Activated naive CD8-positive, alpha-beta T cell treated with anti-CD3 and anti-CD28 coated beads, Interleukin-2, amount 50 U/mL, for 24 hours (primary cell): ENCODE results near the gene PPP1R9A.

Experiments
- ATAC-seq: fragments of 150-1000 bp; cut with Tn5 transposase; one replicate; pipeline ENCODE4 v1.10.0; 2021
- DNase-seq: peaks from one replicate; pipeline ENCODE4 v3.0.0; 2021
- H3K27ac Mint-ChIP-seq: one replicate; pipeline ENCODE4 v1.8.0; 2021; ENCODE audit warnings: mild to moderate bottlenecking, mixed read lengths
- H3K27me3 Mint-ChIP-seq: one replicate; pipeline ENCODE4 v1.8.0; 2021; ENCODE audit warnings: mixed read lengths
- H3K36me3 Mint-ChIP-seq: one replicate; pipeline ENCODE4 v1.8.0; 2021; ENCODE audit warnings: low read depth, mixed read lengths
- H3K4me1 Mint-ChIP-seq: one replicate; pipeline ENCODE4 v1.8.0; 2021; ENCODE audit warnings: mixed read lengths
- H3K4me3 Mint-ChIP-seq: one replicate; pipeline ENCODE4 v1.8.0; 2021; ENCODE audit warnings: mild to moderate bottlenecking, moderate library complexity, mixed read lengths
- H3K9me3 Mint-ChIP-seq: one replicate; pipeline ENCODE4 v1.8.0; 2021; ENCODE audit warnings: mixed read lengths

PPP1R9A gene

DNA sequence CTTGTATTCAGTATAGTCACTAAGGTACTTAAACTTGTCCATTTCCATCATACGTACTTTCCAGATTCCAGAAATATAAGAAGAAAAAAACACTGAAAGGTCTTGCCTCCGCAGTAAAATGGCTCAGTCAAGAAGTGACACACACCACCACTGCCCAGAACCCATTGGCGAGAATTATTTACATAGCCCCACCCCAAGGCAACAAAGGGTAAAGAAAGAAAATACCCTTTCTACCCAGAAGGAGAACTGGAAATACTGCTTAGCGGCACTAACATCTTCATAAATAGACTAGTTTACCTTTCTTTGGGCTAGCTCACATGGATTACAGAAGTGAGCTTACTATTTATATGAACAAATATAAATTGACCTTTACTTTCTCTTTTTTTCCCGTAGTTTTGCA, 194.0 kb downstream of the PPP1R9A start:
- no peak overlapping the region for H3K27ac Mint-ChIP-seq
- no peaks in the 10 kb centered on the region for H3K36me3 Mint-ChIP-seq
- no peak overlapping the region for H3K4me3 Mint-ChIP-seq
- H3K27me3 Mint-ChIP-seq, result no peaks in the 10 kb centered on the region
- no peak for ATAC-seq
- DNase-seq, result no peak
- no peaks in the 10 kb centered on the region for H3K9me3 Mint-ChIP-seq
- H3K4me1 Mint-ChIP-seq, result no peaks in the 10 kb centered on the region

- H3K27me3 Mint-ChIP-seq, result no peaks in the 10 kb centered on the region
- no peak for ATAC-seq
Observed at GRCh38 chr7:95102662-95103061, 195.3 kb downstream of the PPP1R9A start.

GRCh38 chr7:95104739-95105138, 197.3 kb downstream of the PPP1R9A start:
- Mint-ChIP-seq H3K27me3 (no peaks in the 10 kb centered on the region), H3K27ac (no peak overlapping the region), H3K9me3 (no peaks in the 10 kb centered on the region), H3K4me1 (no peaks in the 10 kb centered on the region), H3K4me3 (no peak overlapping the region), H3K36me3 (no peaks in the 10 kb centered on the region)
- ATAC-seq (no peak), DNase-seq (no peak)

More at GRCh38 chr7:95102662-95103061, 195.3 kb downstream of the PPP1R9A start:
- no peak for DNase-seq
- Mint-ChIP-seq H3K36me3 (no peaks in the 10 kb centered on the region), H3K4me3 (no peak overlapping the region), H3K4me1 (no peaks in the 10 kb centered on the region), H3K27ac (no peak overlapping the region), H3K9me3 (no peaks in the 10 kb centered on the region)

DNA sequence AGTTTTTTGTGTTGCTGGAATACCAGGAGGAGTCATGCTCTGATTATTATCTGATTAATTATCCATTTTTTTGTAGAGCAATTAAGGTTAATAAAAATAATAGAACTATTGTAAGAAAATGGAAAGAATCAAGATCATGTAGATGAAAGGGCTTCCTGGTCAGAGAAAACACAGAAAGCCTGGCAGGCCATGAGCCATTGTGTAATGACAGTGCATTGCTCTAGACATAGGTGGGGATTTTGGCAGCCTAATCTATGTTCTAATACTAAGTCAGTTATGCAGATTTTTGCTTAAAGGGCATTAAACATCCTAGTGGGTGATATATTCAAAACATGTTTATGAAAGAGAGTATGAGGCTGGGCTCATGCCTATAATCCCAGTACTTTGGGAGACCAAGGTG, 198.2 kb downstream of the PPP1R9A start:
- no peak overlapping the region for H3K27ac Mint-ChIP-seq
- H3K27me3 Mint-ChIP-seq, result no peaks in the 10 kb centered on the region
- DNase-seq (no peak), ATAC-seq (no peak)
- H3K9me3 Mint-ChIP-seq, result no peaks in the 10 kb centered on the region
- H3K4me1 Mint-ChIP-seq, result no peaks in the 10 kb centered on the region
- no peak overlapping the region for H3K4me3 Mint-ChIP-seq
- H3K36me3 Mint-ChIP-seq, result no peaks in the 10 kb centered on the region

DNA sequence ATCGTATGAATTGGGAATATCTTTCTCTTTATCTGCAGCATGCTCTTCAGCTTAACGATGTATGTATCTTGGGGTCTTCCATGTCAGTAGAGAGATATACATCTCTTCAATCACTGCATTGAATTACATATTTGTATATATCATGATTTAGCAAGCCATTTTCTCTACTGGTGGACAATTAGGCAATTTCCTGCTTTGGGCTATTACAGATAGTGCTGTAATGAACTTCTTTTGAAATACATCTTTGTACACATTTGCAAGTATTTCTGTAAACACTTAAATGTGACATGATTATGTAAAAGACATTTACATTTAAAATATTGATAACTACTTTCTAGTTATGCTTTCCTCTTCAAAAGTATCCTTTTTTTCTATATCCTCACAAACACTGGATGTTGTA, 199.0 kb downstream of the PPP1R9A start:
- H3K27me3 Mint-ChIP-seq, result no peaks in the 10 kb centered on the region
- H3K27ac Mint-ChIP-seq, result no peak overlapping the region
- no peak for DNase-seq

GRCh38 chr7:95110707-95111106, 203.3 kb downstream of the PPP1R9A start:
- ATAC-seq (no peak), DNase-seq (no peak)
- Mint-ChIP-seq H3K4me3 (no peak overlapping the region), H3K27ac (no peak overlapping the region), H3K36me3 (no peaks in the 10 kb centered on the region), H3K27me3 (no peaks in the 10 kb centered on the region), H3K9me3 (no peaks in the 10 kb centered on the region), H3K4me1 (no peaks in the 10 kb centered on the region)

More for the DNA sequence above, 199.0 kb downstream of the PPP1R9A start:
- no peaks in the 10 kb centered on the region for H3K4me1 Mint-ChIP-seq
- H3K36me3 Mint-ChIP-seq, result no peaks in the 10 kb centered on the region
- no peak overlapping the region for H3K4me3 Mint-ChIP-seq
- no peak for ATAC-seq
- H3K9me3 Mint-ChIP-seq, result no peaks in the 10 kb centered on the region

GRCh38 chr7:95113590-95113989, 206.2 kb downstream of the PPP1R9A start:
- H3K4me3 Mint-ChIP-seq, result no peak overlapping the region
- no peaks in the 10 kb centered on the region for H3K27me3 Mint-ChIP-seq
- no peaks in the 10 kb centered on the region for H3K4me1 Mint-ChIP-seq
- no peak overlapping the region for H3K27ac Mint-ChIP-seq
- DNase-seq, result no peak
- no peaks in the 10 kb centered on the region for H3K36me3 Mint-ChIP-seq
- no peak for ATAC-seq
- H3K9me3 Mint-ChIP-seq, result no peaks in the 10 kb centered on the region

GRCh38 chr7:95126053-95126709, 218.8 kb downstream of the PPP1R9A start:
- no peaks in the 10 kb centered on the region for H3K4me1 Mint-ChIP-seq
- DNase-seq (no peak), ATAC-seq (no peak)
- no peaks in the 10 kb centered on the region for H3K36me3 Mint-ChIP-seq
- H3K27ac Mint-ChIP-seq, result no peak overlapping the region
- H3K4me3 Mint-ChIP-seq, result no peak overlapping the region
- no peaks in the 10 kb centered on the region for H3K27me3 Mint-ChIP-seq
- peaks cover 5% of the 10 kb centered on the region for H3K9me3 Mint-ChIP-seq

GRCh38 chr7:95132500-95132899, 225.1 kb downstream of the PPP1R9A start:
- Mint-ChIP-seq H3K4me3 (no peak overlapping the region), H3K9me3 (peaks cover 8% of the 10 kb centered on the region), H3K4me1 (no peaks in the 10 kb centered on the region), H3K27me3 (no peaks in the 10 kb centered on the region), H3K36me3 (no peaks in the 10 kb centered on the region), H3K27ac (no peak overlapping the region)
- DNase-seq (no peak), ATAC-seq (no peak)

DNA sequence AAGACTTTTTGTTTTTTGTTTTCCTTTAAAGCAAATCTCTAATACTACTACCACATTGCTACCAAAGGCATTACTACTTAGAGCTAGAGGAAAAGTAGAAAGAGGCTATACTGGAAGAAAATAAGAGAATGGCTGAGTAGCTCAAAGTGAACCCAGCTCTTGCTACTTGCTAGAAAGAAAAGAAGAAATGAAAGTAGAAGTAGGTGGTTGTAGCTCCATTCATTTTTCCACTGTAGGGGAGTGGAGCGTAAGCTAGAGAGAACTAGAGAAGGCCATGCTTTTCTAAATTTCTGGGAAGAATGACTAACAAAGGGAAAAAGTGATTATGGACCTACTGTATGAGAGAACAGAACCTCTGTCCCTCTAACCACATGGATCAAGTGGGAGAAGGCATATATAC, 232.5 kb downstream of the PPP1R9A start:
- ATAC-seq (no peak), DNase-seq (no peak)
- H3K27me3 Mint-ChIP-seq, result no peaks in the 10 kb centered on the region
- no peak overlapping the region for H3K27ac Mint-ChIP-seq
- H3K4me1 Mint-ChIP-seq, result no peaks in the 10 kb centered on the region
- peaks cover 3% of the 10 kb centered on the region for H3K9me3 Mint-ChIP-seq
- H3K4me3 Mint-ChIP-seq, result no peak overlapping the region
- no peaks in the 10 kb centered on the region for H3K36me3 Mint-ChIP-seq

GRCh38 chr7:95141755-95142154, 234.4 kb downstream of the PPP1R9A start:
- ATAC-seq (no peak), DNase-seq (no peak)
- no peaks in the 10 kb centered on the region for H3K27me3 Mint-ChIP-seq
- H3K4me3 Mint-ChIP-seq, result no peak overlapping the region
- no peak overlapping the region for H3K27ac Mint-ChIP-seq
- H3K36me3 Mint-ChIP-seq, result no peaks in the 10 kb centered on the region
- H3K9me3 Mint-ChIP-seq, result peaks cover 1% of the 10 kb centered on the region
- H3K4me1 Mint-ChIP-seq, result no peaks in the 10 kb centered on the region

GRCh38 chr7:95144256-95144655, 236.9 kb downstream of the PPP1R9A start:
- H3K9me3 Mint-ChIP-seq, result no peaks in the 10 kb centered on the region
- no peak overlapping the region for H3K27ac Mint-ChIP-seq
- DNase-seq, result no peak
- H3K27me3 Mint-ChIP-seq, result no peaks in the 10 kb centered on the region
- ATAC-seq, result no peak
- no peaks in the 10 kb centered on the region for H3K4me1 Mint-ChIP-seq
- H3K36me3 Mint-ChIP-seq, result no peaks in the 10 kb centered on the region
- H3K4me3 Mint-ChIP-seq, result no peak overlapping the region

DNA sequence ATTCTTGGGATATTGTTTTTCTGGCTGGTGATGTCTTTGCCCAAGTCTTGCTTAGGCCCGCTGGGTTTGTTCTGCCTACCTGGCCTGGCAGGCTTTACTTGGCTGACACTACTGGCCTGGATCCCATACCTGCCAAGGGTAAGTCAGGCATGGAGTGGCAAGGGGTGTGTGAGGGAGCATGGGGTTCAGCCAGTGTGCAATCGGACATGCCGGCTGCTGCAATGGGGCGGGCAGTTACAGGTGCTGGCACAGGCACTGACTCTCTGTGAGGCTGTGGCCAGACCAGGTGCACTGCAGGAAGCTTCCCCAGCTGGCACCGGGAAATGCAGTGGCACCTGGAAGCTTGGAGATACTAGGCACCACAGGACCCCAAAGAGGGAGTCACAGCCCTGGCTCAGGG, 248.6 kb downstream of the PPP1R9A start:
- Mint-ChIP-seq H3K4me1 (no peaks in the 10 kb centered on the region), H3K36me3 (no peaks in the 10 kb centered on the region), H3K9me3 (no peaks in the 10 kb centered on the region), H3K27ac (no peak overlapping the region), H3K4me3 (no peak overlapping the region), H3K27me3 (no peaks in the 10 kb centered on the region)
- no peak for DNase-seq
- no peak for ATAC-seq

DNA sequence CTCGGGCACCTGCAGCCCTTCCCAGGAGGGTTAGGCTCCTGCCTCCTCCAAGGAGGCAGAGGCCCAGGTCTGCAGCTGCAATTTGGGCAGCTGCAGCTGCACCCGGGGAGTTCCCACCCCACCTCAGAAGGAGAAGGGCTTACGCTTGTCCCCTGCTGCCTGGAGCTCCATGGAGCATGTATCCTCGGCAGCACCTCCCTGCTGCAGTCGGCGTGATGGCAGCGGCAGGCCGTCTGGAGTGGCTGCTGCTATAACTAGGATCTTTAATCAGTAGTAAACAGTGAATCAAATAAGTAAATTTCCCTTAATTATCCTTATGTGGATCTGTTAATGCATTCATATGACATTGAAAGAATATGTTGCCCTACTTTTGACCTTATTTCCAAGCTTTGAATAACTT, 250.0 kb downstream of the PPP1R9A start:
- Mint-ChIP-seq H3K4me3 (no peak overlapping the region), H3K9me3 (no peaks in the 10 kb centered on the region), H3K27me3 (no peaks in the 10 kb centered on the region), H3K4me1 (no peaks in the 10 kb centered on the region), H3K36me3 (no peaks in the 10 kb centered on the region), H3K27ac (no peak overlapping the region)
- ATAC-seq (no peak), DNase-seq (no peak)

DNA sequence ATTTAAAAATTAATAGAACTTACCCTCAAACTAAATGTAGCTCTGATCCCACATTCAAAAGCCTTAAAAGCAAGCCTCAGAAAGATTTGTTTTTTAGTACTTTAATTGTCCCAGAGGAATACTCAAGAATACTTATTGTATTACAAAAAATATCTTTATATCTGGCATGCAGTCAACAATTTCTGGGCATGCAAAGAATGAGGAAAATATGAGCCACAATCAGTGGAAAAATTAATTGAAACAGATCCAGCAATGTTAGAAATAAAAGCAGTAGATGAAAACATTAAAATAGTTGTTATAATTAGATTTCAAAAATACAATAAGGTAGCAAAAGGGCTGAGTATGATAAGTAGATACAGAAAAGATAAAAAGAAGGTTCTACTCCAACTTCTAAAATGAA, 262.3 kb downstream of the PPP1R9A start:
- Mint-ChIP-seq H3K4me3 (no peak overlapping the region), H3K27ac (no peak overlapping the region), H3K9me3 (peaks cover 4% of the 10 kb centered on the region), H3K4me1 (no peaks in the 10 kb centered on the region), H3K27me3 (no peaks in the 10 kb centered on the region), H3K36me3 (no peaks in the 10 kb centered on the region)
- no peak for DNase-seq
- ATAC-seq, result no peak

GRCh38 chr7:95172420-95172819, 265.0 kb downstream of the PPP1R9A start:
- H3K36me3 Mint-ChIP-seq, result no peaks in the 10 kb centered on the region
- no peaks in the 10 kb centered on the region for H3K9me3 Mint-ChIP-seq
- no peaks in the 10 kb centered on the region for H3K27me3 Mint-ChIP-seq
- ATAC-seq (no peak), DNase-seq (no peak)
- H3K27ac Mint-ChIP-seq, result no peak overlapping the region
- H3K4me3 Mint-ChIP-seq, result no peak overlapping the region
- no peaks in the 10 kb centered on the region for H3K4me1 Mint-ChIP-seq
